HG03108 (cell line): Measurements from ENCODE around the gene CDK11B.
"Not testable (repeated sequence)": the region's sequence is repeated elsewhere in the genome, so short reads cannot be mapped to it uniquely, and the experiment has no call there.

Experiments
- ATAC-seq: cut with Tn5 transposase; IDR thresholded peaks from one replicate; pipeline ENCODE4 v1.9.1; 2021; ENCODE audit warnings: moderate library complexity; ENCODE audit not compliant: unreplicated experiment

The CDK11B gene

DNA sequence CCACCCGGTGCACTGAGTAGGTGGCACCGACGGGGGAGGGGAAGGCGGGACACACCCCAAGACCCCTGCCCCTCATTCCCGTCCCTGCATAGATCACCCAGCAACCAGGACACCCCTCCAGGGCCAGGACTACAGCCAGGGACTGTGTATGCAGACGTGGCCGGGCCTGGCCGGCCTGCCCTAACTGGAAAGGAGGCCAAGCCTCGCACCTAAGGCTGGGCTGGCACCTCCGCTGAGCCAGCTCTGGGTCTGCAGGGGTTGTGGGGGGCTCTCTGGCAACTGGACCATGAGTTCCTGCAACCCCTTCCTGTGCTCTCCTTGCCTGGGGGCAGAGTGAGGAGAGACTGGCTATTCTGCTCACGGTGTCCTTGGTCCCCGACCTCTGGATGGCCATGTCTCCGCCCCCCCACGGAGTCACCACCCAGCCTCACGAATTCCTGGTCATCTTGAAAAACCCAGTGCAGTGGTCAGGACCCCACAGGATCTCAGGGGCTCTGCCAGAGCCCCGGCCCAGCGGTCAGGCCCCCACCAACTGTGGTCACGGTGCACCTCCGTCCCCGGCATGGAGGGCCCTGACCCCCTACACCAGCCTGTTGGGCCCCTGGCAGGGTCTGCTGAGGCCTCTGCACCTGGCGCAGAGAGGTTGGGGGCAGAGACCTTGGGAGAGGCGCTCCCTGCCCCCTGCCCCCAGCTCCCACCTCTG lies 57.8 kb downstream of the CDK11B start:
- ATAC-seq: no peak

DNA sequence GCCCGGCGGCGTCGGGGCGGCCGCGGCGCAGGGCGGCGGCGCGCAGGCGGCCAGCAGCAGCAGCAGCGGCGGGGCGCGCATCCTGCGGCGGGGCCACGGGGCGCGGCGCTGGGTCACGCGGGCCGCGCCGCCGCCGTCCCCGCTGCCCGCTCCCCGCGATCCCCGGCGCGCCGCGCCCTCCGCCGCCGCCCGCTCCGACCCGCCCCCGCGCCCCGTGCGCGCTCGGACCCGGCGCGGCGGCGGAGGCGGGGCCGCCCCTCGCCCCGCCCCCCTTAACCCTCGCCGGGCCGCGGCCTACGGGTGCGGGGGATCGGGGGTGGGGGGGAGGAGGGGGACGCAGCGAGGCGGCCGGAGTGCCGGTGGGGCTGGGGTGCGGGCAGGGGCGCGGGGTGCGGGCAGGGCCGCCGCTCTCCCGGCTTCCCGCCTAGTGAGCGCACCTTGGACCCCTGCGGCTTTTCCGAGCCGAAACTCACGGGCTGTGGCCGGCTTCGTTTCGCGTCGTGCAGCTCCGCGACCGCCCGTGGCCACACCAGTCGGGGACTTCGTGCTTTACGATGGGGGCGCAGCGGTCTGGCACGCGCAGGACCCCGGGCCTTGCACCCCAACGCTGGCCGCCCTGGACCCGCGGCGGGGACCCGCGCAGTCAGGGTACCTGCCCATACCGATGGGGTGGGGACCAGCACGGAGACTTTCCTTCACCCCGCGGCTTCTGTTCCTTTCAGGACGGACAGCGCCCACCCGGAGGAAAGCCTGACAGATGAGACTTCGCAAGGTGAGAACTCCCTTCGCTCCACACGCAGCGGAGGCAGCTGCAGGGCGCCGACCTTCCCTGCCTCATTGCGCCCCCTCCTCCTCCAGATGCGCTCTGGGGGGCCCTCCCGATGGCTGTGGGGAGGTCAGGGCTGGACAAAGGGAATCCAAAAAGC lies 58.6 kb downstream of the CDK11B start, which contains the start of gene FNDC10:
Gene FNDC10 (minus strand): TSS at position 201 of the 926 bp plus-strand sequence. CDS start 120 bp downstream, at position 81.
- no peak for ATAC-seq

DNA sequence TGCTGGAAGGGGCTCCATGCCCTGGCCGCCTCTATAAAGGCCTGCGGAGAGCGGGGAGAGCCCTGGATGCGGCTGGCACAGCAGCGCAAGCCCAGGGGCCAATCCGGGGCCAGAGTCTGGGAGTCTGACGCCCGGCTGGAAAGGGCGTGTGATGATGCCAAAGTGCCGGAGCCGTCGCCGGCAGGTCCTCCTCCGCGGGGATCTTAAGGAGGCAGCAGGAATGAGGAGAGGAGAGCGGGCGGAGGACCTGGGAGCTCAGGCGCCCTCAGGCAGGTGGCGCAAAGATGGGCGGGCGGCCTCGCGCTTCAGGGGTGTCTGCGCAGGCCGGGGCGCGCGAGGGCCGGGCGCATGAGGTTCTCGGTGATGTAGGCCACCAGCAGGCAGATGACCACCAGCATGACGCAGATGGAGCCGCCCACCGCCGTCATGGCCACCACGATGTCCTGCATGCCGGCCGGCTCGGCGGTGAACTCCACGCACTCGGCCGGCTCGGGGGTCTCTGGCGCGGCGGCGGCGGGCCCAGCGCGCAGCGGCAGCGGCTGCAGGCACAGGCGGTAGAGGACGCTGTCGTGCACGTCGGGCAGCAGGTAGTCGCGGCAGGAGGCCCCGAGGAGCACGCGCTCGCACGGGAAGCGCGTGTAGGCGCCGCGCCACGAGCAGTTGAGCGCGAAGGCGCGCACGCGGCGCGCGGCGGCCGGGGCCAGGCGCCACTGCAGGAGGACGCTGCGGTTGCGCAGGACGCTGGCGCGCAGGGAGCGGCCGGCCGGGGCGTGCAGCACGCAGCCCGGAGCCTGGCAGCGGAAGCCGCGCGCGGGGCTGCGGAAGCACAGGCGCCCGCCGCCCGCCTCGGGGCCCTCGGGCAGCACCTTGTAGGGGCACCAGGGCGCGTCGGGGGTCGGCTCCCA lies 59.5 kb downstream of the CDK11B start:
- ATAC-seq: no peak

DNA sequence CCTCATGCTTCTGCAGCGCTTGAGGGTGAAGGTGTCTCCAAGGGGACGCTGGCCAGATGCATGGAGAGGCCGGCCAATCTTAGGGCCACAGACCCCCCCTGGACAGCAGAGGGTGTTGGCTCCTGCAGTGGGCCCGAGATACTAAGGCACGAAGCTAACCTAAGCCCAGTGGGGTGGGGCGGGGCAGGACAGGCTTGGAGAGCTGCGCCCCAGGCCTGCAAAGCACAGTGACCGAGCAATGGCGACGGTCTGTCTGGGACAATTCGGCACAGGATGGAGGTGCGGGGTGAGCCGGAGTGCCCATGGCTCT lies 60.1 kb downstream of the CDK11B start:
- no peak for ATAC-seq

DNA sequence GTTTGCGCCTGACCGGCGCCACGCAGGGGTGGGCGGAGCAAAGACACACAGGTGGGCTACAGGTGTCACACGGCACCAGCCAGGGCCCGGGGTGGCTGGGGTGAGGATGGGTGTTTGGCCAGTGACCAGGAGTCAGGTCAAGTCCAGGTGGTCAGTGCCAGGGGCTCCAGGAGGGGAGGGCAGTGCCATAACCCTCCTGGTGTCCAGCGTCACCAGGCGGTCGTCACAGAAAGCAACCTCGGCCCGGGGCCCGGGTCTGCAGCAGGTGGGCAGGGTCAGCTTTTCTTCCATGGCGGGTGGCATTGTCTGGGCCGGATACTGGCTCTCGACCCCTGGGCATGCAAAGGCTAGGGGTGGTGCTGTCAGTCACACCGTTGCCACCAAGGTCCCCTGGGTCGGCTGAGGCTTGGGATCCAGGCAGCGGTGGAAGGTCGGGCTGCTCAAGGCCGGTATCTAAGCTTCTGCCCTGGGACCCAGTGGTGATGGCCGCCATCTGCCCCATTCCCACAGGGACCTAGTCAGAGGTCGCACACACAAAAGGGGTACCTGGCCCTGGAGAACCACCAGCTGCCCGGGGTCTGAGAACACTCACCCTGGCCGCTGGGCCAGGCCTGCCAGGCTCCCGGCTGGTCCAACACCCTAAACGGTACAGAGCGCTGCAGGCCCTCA lies 60.6 kb downstream of the CDK11B start:
- no peak for ATAC-seq

DNA sequence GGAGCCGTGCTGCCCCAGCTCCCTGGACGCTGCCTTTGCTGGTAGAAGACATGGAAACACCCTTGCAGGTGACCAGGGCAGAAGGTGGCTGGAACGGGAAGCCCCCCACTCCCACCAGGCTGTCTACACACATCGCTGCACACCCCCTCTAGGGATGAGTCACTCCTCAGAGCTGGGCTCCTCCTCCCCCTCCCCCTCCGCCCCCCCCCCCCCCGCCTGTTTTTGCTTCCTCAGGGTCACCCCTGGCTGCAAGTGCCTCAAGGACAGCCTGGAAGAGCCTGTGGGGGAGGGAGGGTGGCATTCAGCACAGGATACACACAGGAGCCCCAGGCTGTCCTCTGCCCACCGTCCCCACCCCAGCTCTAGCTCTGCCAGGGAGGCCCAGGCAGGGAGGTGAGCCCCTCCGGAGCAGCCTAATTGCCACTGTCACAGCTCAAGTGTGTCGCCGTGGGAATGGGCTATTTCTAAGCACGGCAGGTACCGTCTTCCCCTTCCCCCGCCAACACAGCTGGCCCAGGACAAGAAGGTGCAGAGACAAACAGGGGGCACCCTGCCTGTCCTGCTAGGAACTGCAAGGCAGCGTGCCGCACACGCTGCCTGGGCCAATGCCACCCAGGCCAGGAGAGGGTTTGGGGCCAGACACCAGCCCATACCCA lies 61.4 kb downstream of the CDK11B start:
- no peak for ATAC-seq

DNA sequence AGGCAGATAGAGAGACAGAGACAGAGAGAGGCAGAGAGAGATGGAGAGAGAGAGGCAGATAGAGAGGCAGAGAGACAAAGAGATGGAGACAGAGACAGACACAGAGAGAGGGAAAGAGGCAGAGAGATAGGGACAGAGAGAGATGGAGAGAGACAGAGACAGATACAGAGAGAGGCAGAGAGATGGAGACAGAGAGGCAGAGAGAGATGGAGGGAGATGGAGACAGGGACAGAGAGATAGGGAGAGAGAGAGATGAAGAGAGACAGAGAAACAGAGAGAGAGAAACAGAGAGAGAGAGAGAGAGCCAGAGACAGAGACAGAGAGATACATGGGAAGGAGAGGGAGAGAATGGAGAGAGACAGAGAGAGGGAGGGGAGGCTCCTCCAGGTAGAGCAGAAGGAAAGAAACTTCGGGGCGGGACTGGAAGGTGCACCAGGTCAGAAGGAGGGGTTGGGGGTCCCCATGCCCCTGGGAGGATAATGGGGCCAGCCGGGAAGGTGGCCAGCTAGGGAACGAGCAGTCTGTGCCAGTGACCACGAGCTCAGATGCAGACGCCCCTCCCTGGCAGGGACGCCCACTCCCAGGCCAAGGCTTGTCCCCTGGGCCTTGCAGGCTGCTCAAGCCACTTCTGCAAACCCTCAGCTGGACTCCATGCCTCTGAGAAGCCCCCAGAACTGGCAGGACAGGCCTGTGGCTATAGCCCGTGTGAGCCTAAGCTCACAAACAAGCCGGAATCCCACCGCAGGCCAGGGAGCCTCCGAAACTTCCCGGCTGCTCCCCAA lies 62.1 kb downstream of the CDK11B start:
- no peak for ATAC-seq

DNA sequence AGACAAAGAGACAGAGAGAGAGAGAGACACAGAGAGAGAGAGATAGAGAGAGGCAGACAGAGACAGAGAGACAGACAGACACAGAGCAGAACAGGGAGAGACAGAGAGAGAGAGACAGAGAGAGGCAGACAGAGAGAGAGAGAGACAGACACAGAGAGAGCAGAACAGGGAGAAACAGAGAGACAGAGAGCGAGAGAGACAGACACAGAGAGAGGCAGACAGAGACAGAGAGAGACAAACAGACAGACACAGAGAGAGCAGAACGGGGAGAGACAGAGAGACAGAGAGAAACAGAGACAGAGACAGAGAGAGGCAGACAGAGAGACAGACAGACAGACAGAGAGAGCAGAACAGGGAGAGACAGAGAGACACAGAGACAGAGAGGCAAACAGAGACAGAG lies 63.5 kb downstream of the CDK11B start:
- ATAC-seq: not testable (repeated sequence)

DNA sequence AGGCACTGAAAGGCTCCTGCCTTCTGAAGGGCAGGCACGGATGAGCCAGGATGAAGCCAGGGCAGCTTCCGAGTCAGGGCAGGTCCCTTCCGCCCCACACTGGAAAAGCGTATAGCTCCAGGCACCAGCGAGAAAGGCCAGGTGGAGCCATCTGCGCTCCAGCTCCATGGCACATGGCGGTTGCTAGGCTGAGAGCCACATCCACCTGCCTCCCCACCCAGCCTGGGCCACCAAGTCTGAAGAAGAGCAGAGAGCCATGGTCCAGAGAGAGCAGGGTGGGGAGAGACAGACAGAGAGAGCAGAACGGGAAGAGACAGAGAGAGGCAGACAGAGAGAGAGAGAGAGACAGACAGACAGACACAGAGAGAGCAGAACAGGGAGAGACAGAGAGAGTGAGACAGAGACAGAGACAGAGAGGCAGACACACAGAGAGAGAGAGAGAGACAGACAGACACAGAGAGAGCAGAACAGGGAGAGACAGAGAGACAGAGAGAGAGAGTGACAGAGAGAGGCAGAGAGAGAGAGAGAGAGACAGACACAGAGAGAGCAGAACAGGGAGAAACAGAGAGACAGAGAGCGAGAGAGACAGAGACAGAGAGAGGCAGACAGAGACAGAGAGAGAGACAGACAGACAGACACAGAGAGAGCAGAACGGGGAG lies 64.1 kb downstream of the CDK11B start:
- ATAC-seq: no peak

DNA sequence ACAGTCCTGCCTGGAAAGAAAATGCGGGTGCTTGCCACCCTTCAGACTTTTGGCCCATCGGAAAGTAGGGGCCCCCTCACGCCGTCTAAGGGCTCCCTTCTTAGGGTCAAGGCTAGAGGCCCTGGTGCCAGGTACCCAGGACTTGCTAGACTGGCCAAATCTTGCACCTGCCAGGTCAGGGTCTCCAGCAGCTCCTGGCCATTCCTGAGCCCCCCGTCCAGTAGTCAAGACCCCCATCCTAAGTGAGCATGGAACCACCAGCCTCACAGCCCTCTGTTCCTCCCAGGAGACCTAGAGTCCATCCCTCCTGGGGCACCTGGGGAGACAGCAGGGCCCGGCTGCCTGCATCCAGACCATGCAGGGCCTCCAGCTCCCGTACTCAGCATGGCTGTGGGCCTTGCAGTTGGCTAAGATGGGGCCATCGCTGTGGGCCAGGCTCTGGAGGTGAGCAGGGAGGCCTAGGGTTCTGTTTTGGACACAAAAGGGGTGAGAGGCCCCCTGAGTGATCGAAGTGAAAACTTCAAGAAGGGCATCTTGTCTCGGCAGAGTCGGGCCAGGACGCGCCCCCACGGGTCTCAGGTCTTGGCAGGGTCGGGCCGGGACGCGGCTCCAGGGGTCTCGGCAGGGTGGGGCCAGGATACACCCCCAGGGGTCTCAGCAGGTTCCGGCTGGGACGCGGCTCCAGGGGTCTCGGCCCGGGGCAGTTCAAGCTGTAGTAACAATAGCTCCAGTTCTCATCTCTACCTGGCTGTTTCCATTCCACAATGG lies 64.8 kb downstream of the CDK11B start:
- no peak for ATAC-seq

DNA sequence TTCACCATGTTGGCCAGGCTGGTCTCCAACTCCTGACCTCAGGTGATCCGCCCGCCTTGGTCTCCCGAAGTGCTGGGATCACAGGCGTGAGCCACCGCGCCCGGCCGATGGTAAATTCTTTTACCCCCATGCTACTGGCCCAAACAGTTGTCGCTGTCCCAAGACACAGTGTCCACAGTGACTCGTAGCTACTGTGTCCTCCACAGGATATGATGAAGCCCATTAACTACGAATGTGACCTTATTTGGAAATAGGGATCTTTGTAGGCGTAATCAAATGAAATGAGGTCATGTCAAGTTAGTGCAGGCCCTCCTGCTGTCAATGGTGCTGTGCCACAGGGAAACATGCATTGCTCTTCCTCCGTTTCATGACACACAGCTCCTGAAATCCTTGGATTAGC lies 67.4 kb downstream of the CDK11B start:
- no peak for ATAC-seq
